Heart left ventricle (tissue), 16 donors: ENCODE measurements around the gene NFXL1. TPM values are rescaled to one million over a fixed set of nuclear protein-coding genes. Genes with fewer than 3 reads are reported as not detected.
"Not testable (repeated sequence)": the region's sequence is repeated elsewhere in the genome, so short reads cannot be mapped to it uniquely, and the experiment has no call there.

ENCODE experiments used
- ATAC-seq, 4 donors: fragments of 200-7000 bp; cut with Tn5 transposase; one replicate each; pipeline ENCODE4 v1.9.1; 2020 to 2022; ENCODE audit warnings: moderate library complexity in 4 of 4, mild to moderate bottlenecking in 3 of 4, moderate number of reproducible peaks in 1 of 4
- DNase-seq, 5 donors: peaks; one replicate each; pipeline ENCODE4 v3.0.0-alpha.2; 2020
- H3K27ac ChIP-seq, 12 donors: fragments of 200-600 bp; sonication (generic) in 4 of 12; one replicate each; pipeline versions ENCODE4 v1.5.0 to v1.8.0; 2016 to 2022; ENCODE audit warnings: mild to moderate bottlenecking in 2 of 12
- H3K27me3 ChIP-seq, 9 donors: fragments of 200-600 bp; sonication (generic) in 2 of 9; one replicate each; pipeline versions ENCODE4 v1.5.1 to v1.8.0; 2016 to 2022; ENCODE audit warnings: mild to moderate bottlenecking in 3 of 9
- H3K36me3 ChIP-seq, 9 donors: fragments of 200-600 bp; sonication (generic) in 2 of 9; one replicate each; pipeline versions ENCODE4 v1.5.0 to v1.8.0; 2018 to 2022; ENCODE audit warnings: mild to moderate bottlenecking in 2 of 9
- H3K4me1 ChIP-seq, 12 donors: fragments of 200-600 bp; sonication (generic) in 4 of 12; one replicate each; pipeline versions ENCODE4 v1.5.0 to v1.8.0; 2016 to 2022; ENCODE audit warnings: mild to moderate bottlenecking in 3 of 12
- H3K4me3 ChIP-seq, 12 donors: fragments of 200-600 bp; sonication (generic) in 4 of 12; one replicate each; pipeline versions ENCODE4 v1.5.0 to v1.8.0; 2017 to 2022; ENCODE audit warnings: mild to moderate bottlenecking in 9 of 12, moderate library complexity in 4 of 12
- H3K9me3 ChIP-seq, 12 donors: fragments of 200-600 bp; sonication (generic) in 4 of 12; one replicate each; pipeline versions ENCODE4 v1.5.0 to v1.8.0; 2016 to 2022; ENCODE audit warnings: mild to moderate bottlenecking in 1 of 12
- CTCF ChIP-seq, 12 donors: fragments of 200-600 bp; sonication (generic) in 4 of 12; IDR thresholded peaks; one replicate each; pipeline versions ENCODE4 v1.5.0 to v1.8.0; 2018 to 2022; ENCODE audit warnings: antibody characterized with exemption in 12 of 12, mild to moderate bottlenecking in 5 of 12
- POLR2A ChIP-seq, 2 donors: fragments of 450-650 bp; IDR thresholded peaks; one replicate each; pipeline ENCODE4 v1.6.1; 2017; ENCODE audit warnings: antibody characterized with exemption in 2 of 2, mild to moderate bottlenecking in 2 of 2, moderate library complexity in 2 of 2
- whole genome bisulfite sequencing, 4 donors: extraction: QIAGEN DNeasy Blood & Tissue Kit in 2 of 4; methylation state at CpG; one replicate each; pipeline versions ENCODE4 v1.1.5 to v1.1.7; 2013 to 2018; 5-methylcytosine and 5-hydroxymethylcytosine counted together
- intact Hi-C, 10 donors: fragments of 100-400 bp; cut with DNase I; formaldehyde crosslinking; loops; one replicate each; pipeline versions ENCODE4 v1.11.1 to v1.14.2; 2022
- polyA plus RNA-seq, 2 donors: library from polyadenylated mRNA; stranded (reverse); fragments of 200-250 nt; gene quantifications; one replicate each; pipeline ENCODE4 v1.2.3, GENCODE V29; 2013
- total RNA-seq, 9 donors: library from RNA; depleted of rRNA in 2 of 9; stranded (reverse); fragments of >200 nt in 2 of 9; fragmentation: NEBNext Ultra II Directional in 3 of 9; extraction: Animal tissue kit (Norgen Biotek cat#: 25700) in 3 of 9; gene quantifications; one replicate each; pipeline versions ENCODE4 v1.1.0 to v1.2.4, GENCODE V29; 2016 to 2023
- donor health status: ischemic (EF 13 %, LVEDD 7.1; RV severe dilation, severe dysfunction).
- donor health status: healthy with polysubstance abuse.
- donor health status: DM: no; HTN: yes; CAD: no.
- donor health status: DM: no; HTN: no; CAD: no.
- donor health status: ischemic (EF 25% LVEDD 6.9; RV normal size, moderate dysfunction).
- donor health status: ischemic (EF 25% LVEDD 5.7; RV mildly dilated, moderate dysfunction).
- donor health status: healthy.
- donor health status: DM: yes; HTN: yes; CAD: no.
- donor health status: ischemic (EF 35%, LVEDD 5.7; RV mildly dilated, moderate dysfunction).
- donor health status: nonischemic (EF 11% LVEDD 7.7; RV severe dilation, severe dysfunction).
- donor health status: DM: yes; HTN: yes; CAD: no.
- donor health status: PGD.
- donor health status: ischemic (EF 29% LVEDD 5.4; RV normal size, mild dysfunction).
- donor health status: nonischemic (EF 23%, LVEDD 6.1; RV moderate dilation, normal function).

Gene NFXL1
- total and polyA plus RNA-seq, 11 donors: 2.8 to 7.3 (median 5.3) TPM

DNA sequence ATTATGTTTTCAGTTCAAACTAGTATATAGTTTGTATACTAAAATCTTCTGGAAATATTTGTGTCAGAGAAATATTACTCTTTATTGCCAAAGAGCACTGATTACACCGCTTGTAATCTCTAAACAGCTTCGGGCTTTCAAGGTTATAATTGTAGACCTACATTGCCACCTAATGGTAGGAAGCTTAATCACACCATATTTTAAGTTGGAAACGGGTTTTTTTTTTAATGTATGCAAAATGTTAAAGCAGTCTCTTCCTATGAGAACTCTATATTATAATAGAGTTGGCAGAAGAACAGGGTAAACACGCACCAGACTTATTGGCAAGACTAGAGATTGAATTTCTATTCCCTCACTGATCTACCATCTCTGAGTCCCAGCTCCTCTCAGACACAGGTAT lies 19.5 kb upstream of the NFXL1 start:
- TF ChIP-seq CTCF (IDR thresholded peaks at IDR 0.05): peak; percentile 44 to 77 (median 66)
- TF ChIP-seq POLR2A (IDR thresholded peaks at IDR 0.05): no peak
- H3K4me3 ChIP-seq: no peak overlapping the region
- ATAC-seq: peak in 1 of 4 donors; percentile 58
- peaks cover 0 to 5% (median 0%) of the 10 kb centered on the region in 12 donors for H3K4me1 ChIP-seq
- DNase-seq: no peak
- no peak overlapping the region for H3K27ac ChIP-seq
- peaks cover 0 to 7% (median 0%) of the 10 kb centered on the region in 9 donors for H3K27me3 ChIP-seq
- no peaks in the 10 kb centered on the region for H3K9me3 ChIP-seq
- 3 to 5% (median 4%) methylated on average over 4 of the region's 4 CpGs for WGBS, 4 donors
- H3K36me3 ChIP-seq: no peaks in the 10 kb centered on the region
- intact Hi-C loops: loop anchor here (1.0 to 10.0 kb wide), 10 partner anchors 148 to 1089 kb away; no protein-coding TSS in a partner anchor

GRCh38 chr4:47930971-47931804 lies 16.8 kb upstream of the NFXL1 start:
- intact Hi-C loops: loop anchor here (5.0 to 10.0 kb wide), 8 partner anchors 151 to 1086 kb away; no protein-coding TSS in a partner anchor
- peaks cover 0 to 7% (median 0%) of the 10 kb centered on the region in 12 donors for H3K4me1 ChIP-seq
- TF ChIP-seq POLR2A (IDR thresholded peaks at IDR 0.05): no peak
- H3K4me3 ChIP-seq: no peak overlapping the region
- peaks cover 0 to 7% (median 0%) of the 10 kb centered on the region in 9 donors for H3K27me3 ChIP-seq
- H3K27ac ChIP-seq: no peak overlapping the region
- 31 to 54% (median 40%) methylated on average over 2 of the region's 2 CpGs for WGBS, 4 donors
- DNase-seq (no peak), ATAC-seq (no peak)
- H3K9me3 ChIP-seq: no peaks in the 10 kb centered on the region
- H3K36me3 ChIP-seq: no peaks in the 10 kb centered on the region

DNA sequence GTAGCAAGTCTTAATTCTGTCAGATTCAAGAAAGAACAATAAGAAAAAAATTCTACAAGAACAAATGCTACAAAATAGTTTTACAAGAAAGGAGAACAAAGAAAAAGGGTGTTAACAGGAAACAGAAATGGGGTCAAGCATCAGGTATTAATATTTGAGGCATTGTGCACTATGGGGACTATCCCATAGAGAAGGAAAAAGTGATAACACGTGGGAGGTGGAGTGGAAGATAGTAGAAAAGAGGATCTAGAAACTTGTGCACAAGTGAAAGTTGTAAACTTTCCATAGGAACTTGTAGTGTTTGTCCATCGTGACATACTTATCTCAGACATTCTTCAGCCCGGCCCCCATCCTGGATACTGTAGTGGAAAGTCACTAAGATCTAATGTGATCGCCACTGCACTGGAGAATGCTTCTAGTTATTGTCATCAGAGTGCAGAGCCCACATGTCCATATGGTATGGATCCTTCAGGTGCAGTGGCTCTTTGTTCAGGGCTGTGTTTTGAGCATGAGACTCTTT lies 15.4 kb upstream of the NFXL1 start:
- H3K27me3 ChIP-seq: peaks cover 0 to 10% (median 0%) of the 10 kb centered on the region in 9 donors
- ATAC-seq (no peak), DNase-seq (no peak)
- H3K9me3 ChIP-seq: no peaks in the 10 kb centered on the region
- H3K36me3 ChIP-seq: no peaks in the 10 kb centered on the region
- 47 to 79% (median 68%) methylated on average over 4 of the region's 4 CpGs for WGBS, 4 donors
- peaks cover 0 to 7% (median 0%) of the 10 kb centered on the region in 12 donors for H3K4me1 ChIP-seq
- intact Hi-C loops: loop anchor here (5.0 to 10.0 kb wide), 8 partner anchors 153 to 1085 kb away; no protein-coding TSS in a partner anchor
- TF ChIP-seq POLR2A (IDR thresholded peaks at IDR 0.05): no peak
- TF ChIP-seq CTCF (IDR thresholded peaks at IDR 0.05): no peak
- no peak overlapping the region for H3K27ac ChIP-seq
- no peak overlapping the region for H3K4me3 ChIP-seq

- Histone ChIP-seq H3K36me3 (no peaks in the 10 kb centered on the region), H3K27me3 (peaks cover 0 to 11% (median 0%) of the 10 kb centered on the region in 9 donors), H3K9me3 (peaks cover 0 to 11% (median 0%) of the 10 kb centered on the region in 12 donors), H3K4me1 (peaks cover 0 to 7% (median 0%) of the 10 kb centered on the region in 12 donors), H3K4me3 (peak overlapping the region in 2 of 12 donors; percentile 14 to 16), H3K27ac (no peak overlapping the region)
- ATAC-seq (peak; percentile 47 to 90 (median 81)), DNase-seq (peak in 4 of 5 donors; percentile 24 to 45 (median 32))
- intact Hi-C loops: loop anchor here in 6 of 10 donors (2.0 to 10.0 kb wide), 3 partner anchors 158 to 161 kb away; no protein-coding TSS in a partner anchor
- 8 to 11% (median 9%) methylated on average over 15 of the region's 15 CpGs for WGBS, 4 donors
- TF ChIP-seq POLR2A (IDR thresholded peaks at IDR 0.05) (no peak), CTCF (IDR thresholded peaks at IDR 0.05) (peak; percentile 45 to 73 (median 56))
These were observed 12.4 kb upstream of the NFXL1 start for GRCh38 chr4:47926667-47927258.

- not testable (repeated sequence) for ATAC-seq
- intact Hi-C loops: loop anchor here in 1 of 10 donors (10.0 kb wide), 1 partner anchor 162 kb away; no protein-coding TSS in a partner anchor
- 72 to 90% (median 80%) methylated on average over 8 of the region's 8 CpGs for WGBS, 4 donors
These were observed 8.9 kb upstream of the NFXL1 start for GRCh38 chr4:47923261-47923608.

GRCh38 chr4:47922436-47923260 lies 8.3 kb upstream of the NFXL1 start:
- not testable (repeated sequence) for DNase-seq, H3K4me3 ChIP-seq, ATAC-seq, H3K27ac ChIP-seq, H3K4me1 ChIP-seq, H3K36me3 ChIP-seq
- intact Hi-C loops: loop anchor here in 1 of 10 donors (10.0 kb wide), 1 partner anchor 162 kb away; no protein-coding TSS in a partner anchor
- Histone ChIP-seq H3K9me3 (peaks cover 0 to 11% (median 0%) of the 10 kb centered on the region in 12 donors), H3K27me3 (peaks cover 0 to 11% (median 0%) of the 10 kb centered on the region in 9 donors)
- WGBS, 4 donors: 66 to 88% (median 69%) methylated on average over 12 to 17 of the region's 17 CpGs

More at GRCh38 chr4:47923261-47923608, 8.9 kb upstream of the NFXL1 start:
- H3K36me3 ChIP-seq, DNase-seq, H3K4me1 ChIP-seq, H3K4me3 ChIP-seq: not testable (repeated sequence)
- Histone ChIP-seq H3K27me3 (peaks cover 0 to 11% (median 0%) of the 10 kb centered on the region in 9 donors), H3K27ac (peak overlapping the region in 1 of 12 donors; percentile 30), H3K9me3 (peaks cover 0 to 11% (median 0%) of the 10 kb centered on the region in 12 donors)
